Smooth muscle cell (in vitro differentiated cells): ENCODE results near the gene GAPDH. TPM values are rescaled to one million over a fixed set of nuclear protein-coding genes. Genes with fewer than 3 reads are reported as not detected.
"Not testable (repeated sequence)": the region's sequence is repeated elsewhere in the genome, so short reads cannot be mapped to it uniquely, and the experiment has no call there.

Experiments used
- DNase-seq: peaks from one replicate; lab custom pipeline; 2025; ENCODE audit not compliant: unreplicated experiment; lab: John Stamatoyannopoulos, UW
- H2AFZ ChIP-seq: fragments of 200-600 bp; sonication (generic); 2 replicates; pipeline ENCODE4 v1.6.0; 2016; ENCODE audit warnings: antibody characterized with exemption, low read depth, mild to moderate bottlenecking
- H3F3A ChIP-seq: fragments of 200-600 bp; sonication (generic); 2 replicates; pipeline ENCODE4 v1.6.0; 2017; ENCODE audit warnings: antibody characterized with exemption, low read depth
- H3K27ac ChIP-seq: fragments of 200-600 bp; sonication (generic); 2 replicates; pipeline ENCODE4 v1.5.1; 2016; ENCODE audit warnings: low read depth, mild to moderate bottlenecking
- H3K27me3 ChIP-seq: fragments of 200-600 bp; sonication (generic); 2 replicates; pipeline ENCODE4 v1.6.1; 2016; ENCODE audit warnings: low read depth, mild to moderate bottlenecking
- H3K36me3 ChIP-seq: fragments of 200-600 bp; sonication (generic); 2 replicates; pipeline ENCODE4 v1.5.1; 2016; ENCODE audit warnings: low read depth
- H3K4me1 ChIP-seq: fragments of 200-600 bp; sonication (generic); 2 replicates; pipeline ENCODE4 v1.5.1; 2016; ENCODE audit warnings: low read depth
- H3K4me2 ChIP-seq: fragments of 200-600 bp; sonication (generic); 2 replicates; pipeline ENCODE4 v1.6.0; 2016; ENCODE audit warnings: mild to moderate bottlenecking
- H3K4me3 ChIP-seq: fragments of 200-600 bp; sonication (generic); 2 replicates; pipeline ENCODE4 v1.5.1; 2016; ENCODE audit warnings: mild to moderate bottlenecking
- H3K79me2 ChIP-seq: fragments of 200-600 bp; sonication (generic); 2 replicates; pipeline ENCODE4 v1.6.0; 2016; ENCODE audit warnings: low read depth, mild to moderate bottlenecking
- H3K9ac ChIP-seq: fragments of 200-600 bp; sonication (generic); 2 replicates; pipeline ENCODE4 v1.6.0; 2016; ENCODE audit warnings: low read depth
- H3K9me3 ChIP-seq: fragments of 200-600 bp; sonication (generic); replicated peaks from 2 replicates; pipeline ENCODE4 v1.5.1; 2016; ENCODE audit warnings: low read depth
- H4K20me1 ChIP-seq: fragments of 200-600 bp; sonication (generic); 2 replicates; pipeline ENCODE4 v1.6.0; 2016; ENCODE audit warnings: low read depth
- WGBS: methylation state at CpG from one replicate; pipeline ENCODE4 v1.1.7; 2016; ENCODE audit warnings: low lambda C conversion rate; 5-methylcytosine and 5-hydroxymethylcytosine counted together
- polyA plus RNA-seq: library from polyadenylated mRNA; unstranded; fragments of >200 nt; fragmentation: Nextera tagmentation; extraction: Ambion mirVana; gene quantifications from 2 replicates; pipeline ENCODE4 v1.2.1, GENCODE V29; 2016
- total RNA-seq: library from RNA; depleted of rRNA; stranded (reverse); fragments of >200 nt; gene quantifications from 2 replicates; pipeline ENCODE4 v1.2.3, GENCODE V29; 2014
- TF ChIP-seq, protein P1 (sequence below): fragments of 200-600 bp; sonication (generic); IDR thresholded peaks from 2 replicates; pipeline ENCODE4 v1.5.1; 2017; ENCODE audit warnings: borderline replicate concordance, mild to moderate bottlenecking, antibody characterized with exemption; ENCODE audit not compliant: insufficient read depth, poor library complexity, severe bottlenecking

Gene GAPDH
- total RNA-seq (5,015 and 5,158 TPM in 2 replicates), polyA plus RNA-seq (9,934 and 11,119 TPM in 2 replicates)

GRCh38 chr12:6533923-6534694, at the start of gene GAPDH:
Gene GAPDH, plus strand, starts transcription at chr12:6534517. Its CDS starts 316 bp downstream, at chr12:6534833.
- Histone ChIP-seq H3K79me2 (peaks cover 30% of the 10 kb centered on the region), H3K9me3 (no peaks in the 10 kb centered on the region), H3K27me3 (no peaks in the 10 kb centered on the region), H3K9ac (peak within 1 kb of the TSS; percentile 90), H2AFZ (no peak within 1 kb of the TSS), H3K27ac (peak within 1 kb of the TSS; percentile 96), H3F3A (peaks cover 64% of the 10 kb centered on the region), H3K4me1 (peaks cover 26% of the 10 kb centered on the region), H3K4me2 (peak within 1 kb of the TSS; percentile 91), H3K36me3 (no peaks in the 10 kb centered on the region), H4K20me1 (peaks cover 48% of the 10 kb centered on the region), H3K4me3 (peak within 1 kb of the TSS; percentile 93)
- TF ChIP-seq, protein P1, sequence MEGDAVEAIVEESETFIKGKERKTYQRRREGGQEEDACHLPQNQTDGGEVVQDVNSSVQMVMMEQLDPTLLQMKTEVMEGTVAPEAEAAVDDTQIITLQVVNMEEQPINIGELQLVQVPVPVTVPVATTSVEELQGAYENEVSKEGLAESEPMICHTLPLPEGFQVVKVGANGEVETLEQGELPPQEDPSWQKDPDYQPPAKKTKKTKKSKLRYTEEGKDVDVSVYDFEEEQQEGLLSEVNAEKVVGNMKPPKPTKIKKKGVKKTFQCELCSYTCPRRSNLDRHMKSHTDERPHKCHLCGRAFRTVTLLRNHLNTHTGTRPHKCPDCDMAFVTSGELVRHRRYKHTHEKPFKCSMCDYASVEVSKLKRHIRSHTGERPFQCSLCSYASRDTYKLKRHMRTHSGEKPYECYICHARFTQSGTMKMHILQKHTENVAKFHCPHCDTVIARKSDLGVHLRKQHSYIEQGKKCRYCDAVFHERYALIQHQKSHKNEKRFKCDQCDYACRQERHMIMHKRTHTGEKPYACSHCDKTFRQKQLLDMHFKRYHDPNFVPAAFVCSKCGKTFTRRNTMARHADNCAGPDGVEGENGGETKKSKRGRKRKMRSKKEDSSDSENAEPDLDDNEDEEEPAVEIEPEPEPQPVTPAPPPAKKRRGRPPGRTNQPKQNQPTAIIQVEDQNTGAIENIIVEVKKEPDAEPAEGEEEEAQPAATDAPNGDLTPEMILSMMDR = no peak
- WGBS = under 1% methylated on average over 52 of the region's 62 CpGs
- DNase-seq = peak; percentile 92

- no peak overlapping the region for H3K9ac ChIP-seq
- TF ChIP-seq, protein P1 = no peak
- H3K9me3 ChIP-seq = no peaks in the 10 kb centered on the region
- no peak overlapping the region for H3K4me3 ChIP-seq
- H4K20me1 ChIP-seq = no peaks in the 10 kb centered on the region
- H3K4me2 ChIP-seq = no peak overlapping the region
- H3F3A ChIP-seq = peaks cover 4% of the 10 kb centered on the region
- 94% methylated on average over 1 of the region's 1 CpG for WGBS
- no peak overlapping the region for H3K27ac ChIP-seq
- H3K36me3 ChIP-seq = no peaks in the 10 kb centered on the region
- H3K4me1 ChIP-seq = peaks cover 7% of the 10 kb centered on the region
- no peak for DNase-seq
- peaks cover 9% of the 10 kb centered on the region for H3K79me2 ChIP-seq
- no peaks in the 10 kb centered on the region for H3K27me3 ChIP-seq
- no peak overlapping the region for H2AFZ ChIP-seq
Measured at GRCh38 chr12:6488240-6488639, 46.1 kb upstream of the GAPDH start.

- peaks cover 1% of the 10 kb centered on the region for H4K20me1 ChIP-seq
- no peaks in the 10 kb centered on the region for H3K9me3 ChIP-seq
- TF ChIP-seq, protein P1 = no peak
- peaks cover 9% of the 10 kb centered on the region for H3K4me1 ChIP-seq
- peaks cover 9% of the 10 kb centered on the region for H3K79me2 ChIP-seq
- no peak for DNase-seq
- no peak overlapping the region for H2AFZ ChIP-seq
- H3K4me3 ChIP-seq = no peak overlapping the region
- no peak overlapping the region for H3K27ac ChIP-seq
- WGBS = 72% methylated on average over 4 of the region's 4 CpGs
- H3K27me3 ChIP-seq = no peaks in the 10 kb centered on the region
- no peak overlapping the region for H3K4me2 ChIP-seq
- H3F3A ChIP-seq = peaks cover 4% of the 10 kb centered on the region
- no peaks in the 10 kb centered on the region for H3K36me3 ChIP-seq
- H3K9ac ChIP-seq = no peak overlapping the region
Measured at GRCh38 chr12:6489449-6489848, 44.9 kb upstream of the GAPDH start.

- H3F3A ChIP-seq, H3K4me2 ChIP-seq, H2AFZ ChIP-seq, DNase-seq, H4K20me1 ChIP-seq, H3K27ac ChIP-seq, H3K36me3 ChIP-seq, H3K4me3 ChIP-seq, H3K27me3 ChIP-seq, H3K9me3 ChIP-seq, H3K9ac ChIP-seq: not testable (repeated sequence)
- 100% methylated on average over 1 of the region's 1 CpG for WGBS
- peaks cover 21% of the 10 kb centered on the region for H3K4me1 ChIP-seq
- peaks cover 21% of the 10 kb centered on the region for H3K79me2 ChIP-seq
Measured at GRCh38 chr12:6490673-6491072, 43.6 kb upstream of the GAPDH start.
